Measurements from ENCODE around the gene MAFF.

The MAFF gene

GRCh38 chr22:38189104-38189503 is 12.7 kb upstream of the MAFF start:
- Histone ChIP-seq H3K27ac (no peak overlapping the region), H3K4me3 (ENCODE audit: low read depth, low read length) (no peak overlapping the region), H3K36me3 (replicated peaks) (no peaks in the 10 kb centered on the region), H3K27me3 (replicated peaks) (no peaks in the 10 kb centered on the region)
- TF ChIP-seq, protein P1, sequence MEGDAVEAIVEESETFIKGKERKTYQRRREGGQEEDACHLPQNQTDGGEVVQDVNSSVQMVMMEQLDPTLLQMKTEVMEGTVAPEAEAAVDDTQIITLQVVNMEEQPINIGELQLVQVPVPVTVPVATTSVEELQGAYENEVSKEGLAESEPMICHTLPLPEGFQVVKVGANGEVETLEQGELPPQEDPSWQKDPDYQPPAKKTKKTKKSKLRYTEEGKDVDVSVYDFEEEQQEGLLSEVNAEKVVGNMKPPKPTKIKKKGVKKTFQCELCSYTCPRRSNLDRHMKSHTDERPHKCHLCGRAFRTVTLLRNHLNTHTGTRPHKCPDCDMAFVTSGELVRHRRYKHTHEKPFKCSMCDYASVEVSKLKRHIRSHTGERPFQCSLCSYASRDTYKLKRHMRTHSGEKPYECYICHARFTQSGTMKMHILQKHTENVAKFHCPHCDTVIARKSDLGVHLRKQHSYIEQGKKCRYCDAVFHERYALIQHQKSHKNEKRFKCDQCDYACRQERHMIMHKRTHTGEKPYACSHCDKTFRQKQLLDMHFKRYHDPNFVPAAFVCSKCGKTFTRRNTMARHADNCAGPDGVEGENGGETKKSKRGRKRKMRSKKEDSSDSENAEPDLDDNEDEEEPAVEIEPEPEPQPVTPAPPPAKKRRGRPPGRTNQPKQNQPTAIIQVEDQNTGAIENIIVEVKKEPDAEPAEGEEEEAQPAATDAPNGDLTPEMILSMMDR (IDR thresholded peaks at IDR 0.05; ENCODE audit: low read depth, low read length, missing control alignments): no peak
- in situ Hi-C loops (cut with HindIII; ENCODE audit: low pct_ligation_motif_present, low sequenced_read_pairs): no loop called here
- no peak for DNase-seq

DNA sequence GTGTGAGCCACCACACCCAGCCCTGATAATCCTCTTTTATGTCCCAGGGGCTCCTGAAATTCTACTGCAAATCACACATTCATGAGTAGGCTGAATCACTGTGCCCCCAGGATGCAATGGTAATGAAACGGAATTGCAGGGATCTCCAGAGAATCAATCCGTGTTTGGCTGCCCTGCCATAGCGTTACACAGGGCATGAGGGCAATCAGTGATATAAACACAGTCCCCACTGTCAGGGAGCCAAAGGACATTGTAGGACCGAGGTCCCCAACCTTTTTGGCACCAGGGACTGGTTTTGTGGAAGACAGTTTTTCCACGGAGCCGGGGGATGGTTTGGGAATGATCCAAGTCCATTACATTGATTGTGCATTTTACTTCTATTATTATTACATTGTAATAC is 11.2 kb upstream of the MAFF start:
- Histone ChIP-seq H3K4me3 (ENCODE audit: low read depth, low read length) (no peak overlapping the region), H3K36me3 (replicated peaks) (no peaks in the 10 kb centered on the region), H3K27me3 (replicated peaks) (no peaks in the 10 kb centered on the region), H3K27ac (no peak overlapping the region)
- no peak for DNase-seq
- TF ChIP-seq, protein P1 (IDR thresholded peaks at IDR 0.05; ENCODE audit: low read depth, low read length, missing control alignments): no peak
- in situ Hi-C loops (cut with HindIII; ENCODE audit: low pct_ligation_motif_present, low sequenced_read_pairs): no loop called here

GRCh38 chr22:38191055-38191454 is 10.7 kb upstream of the MAFF start:
- no peak overlapping the region for H3K4me3 ChIP-seq (ENCODE audit: low read depth, low read length)
- DNase-seq: no peak
- H3K27me3 ChIP-seq (replicated peaks): no peaks in the 10 kb centered on the region
- no peak overlapping the region for H3K27ac ChIP-seq
- H3K36me3 ChIP-seq (replicated peaks): no peaks in the 10 kb centered on the region
- TF ChIP-seq, protein P1 (IDR thresholded peaks at IDR 0.05; ENCODE audit: low read depth, low read length, missing control alignments): no peak
- in situ Hi-C loops (cut with HindIII; ENCODE audit: low pct_ligation_motif_present, low sequenced_read_pairs): no loop called here

GRCh38 chr22:38191731-38192474 is 9.9 kb upstream of the MAFF start:
- H3K27me3 ChIP-seq (replicated peaks): no peaks in the 10 kb centered on the region
- H3K27ac ChIP-seq: no peak overlapping the region
- no peak for DNase-seq
- TF ChIP-seq, protein P1 (IDR thresholded peaks at IDR 0.05; ENCODE audit: low read depth, low read length, missing control alignments): no peak
- in situ Hi-C loops (cut with HindIII; ENCODE audit: low pct_ligation_motif_present, low sequenced_read_pairs): no loop called here
- H3K4me3 ChIP-seq (ENCODE audit: low read depth, low read length): no peak overlapping the region
- H3K36me3 ChIP-seq (replicated peaks): no peaks in the 10 kb centered on the region

DNA sequence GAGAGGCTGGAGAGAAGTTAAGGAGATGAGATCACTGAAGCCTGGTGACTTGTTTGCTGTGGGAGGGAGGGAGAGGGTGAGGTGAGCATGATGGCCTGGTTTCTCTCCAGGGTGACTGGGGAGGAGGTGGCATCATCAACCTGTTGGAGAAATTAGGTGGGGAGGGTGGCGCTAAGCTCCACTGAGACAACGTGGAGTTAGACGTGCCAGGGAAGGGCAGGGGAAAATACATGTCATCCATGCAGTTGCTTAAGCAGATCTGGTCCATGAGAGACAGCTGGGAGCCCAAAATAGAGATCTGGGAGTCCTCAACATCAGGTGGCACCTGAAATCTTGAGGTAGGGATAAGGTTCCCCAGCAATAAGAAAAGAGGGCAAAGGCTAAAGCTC is 9.3 kb upstream of the MAFF start:
- H3K27ac ChIP-seq: no peak overlapping the region
- no peak for DNase-seq
- TF ChIP-seq, protein P1 (IDR thresholded peaks at IDR 0.05; ENCODE audit: low read depth, low read length, missing control alignments): no peak
- H3K27me3 ChIP-seq (replicated peaks): no peaks in the 10 kb centered on the region
- H3K4me3 ChIP-seq (ENCODE audit: low read depth, low read length): no peak overlapping the region
- in situ Hi-C loops (cut with HindIII; ENCODE audit: low pct_ligation_motif_present, low sequenced_read_pairs): no loop called here
- no peaks in the 10 kb centered on the region for H3K36me3 ChIP-seq (replicated peaks)

- H3K27me3 ChIP-seq (replicated peaks): no peaks in the 10 kb centered on the region
- no peak for DNase-seq
- no peaks in the 10 kb centered on the region for H3K36me3 ChIP-seq (replicated peaks)
- in situ Hi-C loops (cut with HindIII; ENCODE audit: low pct_ligation_motif_present, low sequenced_read_pairs): no loop called here
- no peak overlapping the region for H3K27ac ChIP-seq
- H3K4me3 ChIP-seq (ENCODE audit: low read depth, low read length): no peak overlapping the region
- TF ChIP-seq, protein P1 (IDR thresholded peaks at IDR 0.05; ENCODE audit: low read depth, low read length, missing control alignments): no peak
Observed at GRCh38 chr22:38193580-38193979, 8.2 kb upstream of the MAFF start.
